Skin of body (tissue), 2 donors: ENCODE measurements around the gene TCEANC. TPM values are rescaled to one million over a fixed set of nuclear protein-coding genes. Genes with fewer than 3 reads are reported as not detected.
"Not testable (repeated sequence)": the region's sequence is repeated elsewhere in the genome, so short reads cannot be mapped to it uniquely, and the experiment has no call there.

ENCODE experiments used
- DNase-seq: peaks from one replicate; lab custom pipeline; 2025; lab: John Stamatoyannopoulos, UW
- total RNA-seq: library from RNA; depleted of rRNA; stranded (reverse); fragments of >200 nt; gene quantifications from one replicate; pipeline ENCODE4 v1.2.3, GENCODE V29; 2014

TCEANC gene
- 5.3 TPM for total RNA-seq

DNA sequence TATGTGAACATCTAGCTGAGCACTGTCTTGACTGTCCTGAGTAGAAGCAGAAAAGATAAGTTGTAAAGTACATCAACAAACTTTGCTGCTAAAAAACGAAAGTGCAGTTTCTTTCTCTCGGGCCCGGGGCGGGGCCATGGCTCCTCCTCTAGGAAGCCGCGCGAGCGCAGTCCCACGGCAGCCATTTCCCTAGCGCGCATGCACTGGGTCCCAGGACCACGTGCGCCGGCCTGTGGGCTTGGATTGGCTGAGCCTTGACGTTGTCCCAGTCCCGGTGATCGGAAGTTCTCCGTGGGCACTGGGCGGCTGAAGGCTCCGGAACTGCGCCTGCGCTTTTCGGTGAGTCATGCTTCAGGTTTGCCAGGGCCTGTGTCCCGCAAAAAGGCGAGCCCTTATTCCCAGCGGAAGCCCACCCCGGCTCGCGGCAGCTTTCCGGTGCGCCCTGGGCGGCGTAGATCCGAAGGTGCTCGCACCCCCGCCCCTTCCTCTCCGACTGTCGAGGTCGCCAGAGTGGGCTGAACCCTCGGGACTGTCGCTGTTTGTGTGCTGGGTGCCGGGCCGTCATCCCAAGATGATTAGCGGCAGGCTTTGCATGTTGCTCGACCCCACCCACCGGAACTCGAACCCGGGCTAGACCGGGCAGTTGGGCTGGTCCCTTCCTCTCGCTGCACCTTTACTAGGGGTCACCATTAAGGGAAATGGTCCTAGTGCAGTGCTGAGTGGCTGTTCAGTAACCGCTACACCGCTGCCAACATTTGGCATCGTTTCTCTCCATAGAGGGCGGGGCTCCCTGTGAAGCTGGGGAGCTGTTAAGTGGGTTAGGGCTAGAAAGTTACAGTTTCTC, at the start of gene TCEANC:
TCEANC (plus strand) TSS at position 292 of the 844 bp plus-strand sequence. CDS start 9,368 bp downstream, outside the sequence.
- DNase-seq, result peak; percentile 97

DNA sequence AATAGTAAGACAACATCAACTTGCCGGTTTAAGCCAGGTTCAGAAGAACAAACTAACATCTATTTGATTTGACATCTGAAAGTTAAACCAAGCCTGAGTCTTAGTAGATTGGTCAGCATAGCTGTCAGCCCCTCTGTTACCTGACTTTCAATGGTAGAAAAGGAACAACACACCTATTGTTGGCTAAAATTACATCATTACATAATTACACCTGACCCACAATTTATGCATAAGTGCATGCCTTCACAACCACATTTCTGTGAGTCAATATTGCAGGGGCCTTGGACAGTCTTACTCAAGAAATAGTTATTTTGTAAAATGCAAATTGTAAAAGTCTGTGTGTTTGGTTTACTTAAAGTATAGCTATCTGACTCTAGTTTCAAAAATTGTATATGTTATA, 47.3 kb upstream of the TCEANC start:
- no peak for DNase-seq

GRCh38 chrX:13607331-13607995, 45.5 kb upstream of the TCEANC start:
- no peak for DNase-seq

DNA sequence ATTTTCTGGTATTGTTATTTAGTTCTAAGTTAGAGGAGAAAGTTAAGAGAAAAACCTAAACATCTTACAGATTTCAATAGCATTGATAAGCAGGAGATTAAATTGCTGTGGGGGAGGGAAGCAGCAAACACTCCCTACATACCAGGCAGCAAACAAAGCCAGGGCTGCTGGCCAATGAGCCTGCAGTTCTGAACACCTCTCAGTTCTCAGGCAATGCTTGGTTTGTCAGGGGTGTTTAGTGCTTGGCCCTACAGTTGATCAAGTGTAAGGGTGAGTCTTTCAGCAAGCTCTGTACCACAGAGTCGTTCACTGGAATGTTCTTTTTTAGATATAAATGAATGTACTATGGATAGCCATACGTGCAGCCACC, 45.0 kb upstream of the TCEANC start:
- DNase-seq, result no peak

DNA sequence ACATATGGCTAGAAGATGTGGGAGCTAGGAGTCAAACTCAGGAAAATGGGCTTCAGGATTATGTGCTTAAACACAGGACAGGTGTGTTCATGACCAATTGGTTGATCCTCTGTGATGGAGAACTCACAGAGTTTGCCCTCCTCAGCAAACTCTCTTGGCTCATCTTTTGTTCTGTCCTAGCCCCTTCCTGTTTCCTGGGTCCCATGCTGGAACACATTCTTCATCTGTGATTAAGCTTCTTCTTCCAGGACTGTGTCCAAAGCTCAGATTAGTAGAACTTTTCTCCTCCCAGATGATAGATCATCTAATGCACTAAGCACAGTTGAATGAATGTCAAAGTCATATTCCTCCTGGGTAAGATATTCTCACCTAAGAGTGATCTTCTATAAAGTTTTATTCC, 38.8 kb upstream of the TCEANC start:
- no peak for DNase-seq

GRCh38 chrX:13620207-13620606, 32.7 kb upstream of the TCEANC start:
- DNase-seq, result no peak

- peak; percentile 3 for DNase-seq
These were observed 30.5 kb upstream of the TCEANC start for GRCh38 chrX:13622401-13622964.

GRCh38 chrX:13627306-13627705, 25.6 kb upstream of the TCEANC start:
- no peak for DNase-seq

DNA sequence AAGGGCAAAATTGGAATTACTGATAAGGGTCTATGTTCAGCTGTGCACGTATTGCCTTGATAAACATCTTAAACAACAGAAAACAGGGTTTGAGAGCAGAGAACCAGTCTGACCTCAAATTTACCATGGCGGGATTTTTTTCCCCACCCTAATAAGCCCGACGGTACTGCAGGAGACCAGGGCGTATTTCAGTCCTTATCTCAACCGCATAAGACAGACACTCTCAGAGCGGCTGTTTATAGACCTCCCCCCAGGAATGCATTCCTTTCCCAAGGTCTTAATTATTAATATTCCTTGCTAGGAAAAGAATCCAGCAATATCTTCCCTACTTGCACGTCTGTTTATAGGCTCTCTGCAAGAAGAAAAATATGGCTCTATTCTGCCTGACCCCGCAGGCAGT, 15.7 kb upstream of the TCEANC start:
- not testable (repeated sequence) for DNase-seq

- no peak for DNase-seq
These were observed 14.9 kb upstream of the TCEANC start for GRCh38 chrX:13638021-13638420.

DNA sequence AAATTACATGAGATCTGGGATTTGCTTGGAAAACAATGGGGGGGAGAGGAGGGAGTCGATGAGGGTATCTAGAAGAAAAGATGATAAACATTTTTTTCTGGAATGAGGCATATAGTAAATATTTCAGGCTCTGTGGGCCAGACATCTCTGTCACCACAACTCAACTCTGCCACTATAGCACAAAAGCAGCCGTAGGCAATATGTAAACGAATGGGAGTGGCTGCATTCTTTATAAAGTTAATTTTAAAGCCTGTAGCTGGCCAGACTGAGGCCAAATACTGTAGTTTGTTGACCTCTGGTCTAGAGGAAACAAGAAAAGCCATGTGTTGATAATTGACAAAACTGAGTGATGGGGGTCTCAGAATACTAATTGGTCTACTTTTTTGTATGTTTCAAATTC, 14.1 kb upstream of the TCEANC start:
- no peak for DNase-seq

DNA sequence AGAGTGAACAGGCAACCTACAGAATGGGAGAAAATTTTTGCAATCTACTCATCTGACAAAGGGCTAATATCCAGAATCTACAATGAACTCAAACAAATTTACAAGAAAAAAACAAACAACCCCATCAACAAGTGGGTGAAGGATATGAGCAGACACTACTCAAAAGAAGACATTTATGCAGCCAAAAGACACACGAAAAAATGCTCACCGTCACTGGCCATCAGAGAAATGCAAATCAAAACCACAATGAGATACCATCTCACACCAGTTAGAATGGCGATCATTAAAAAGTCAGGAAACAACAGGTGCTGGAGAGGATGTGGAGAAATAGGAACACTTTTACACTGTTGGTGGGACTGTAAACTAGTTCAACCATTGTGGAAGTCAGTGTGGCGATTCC, 11.3 kb upstream of the TCEANC start:
- DNase-seq, result not testable (repeated sequence)

DNA sequence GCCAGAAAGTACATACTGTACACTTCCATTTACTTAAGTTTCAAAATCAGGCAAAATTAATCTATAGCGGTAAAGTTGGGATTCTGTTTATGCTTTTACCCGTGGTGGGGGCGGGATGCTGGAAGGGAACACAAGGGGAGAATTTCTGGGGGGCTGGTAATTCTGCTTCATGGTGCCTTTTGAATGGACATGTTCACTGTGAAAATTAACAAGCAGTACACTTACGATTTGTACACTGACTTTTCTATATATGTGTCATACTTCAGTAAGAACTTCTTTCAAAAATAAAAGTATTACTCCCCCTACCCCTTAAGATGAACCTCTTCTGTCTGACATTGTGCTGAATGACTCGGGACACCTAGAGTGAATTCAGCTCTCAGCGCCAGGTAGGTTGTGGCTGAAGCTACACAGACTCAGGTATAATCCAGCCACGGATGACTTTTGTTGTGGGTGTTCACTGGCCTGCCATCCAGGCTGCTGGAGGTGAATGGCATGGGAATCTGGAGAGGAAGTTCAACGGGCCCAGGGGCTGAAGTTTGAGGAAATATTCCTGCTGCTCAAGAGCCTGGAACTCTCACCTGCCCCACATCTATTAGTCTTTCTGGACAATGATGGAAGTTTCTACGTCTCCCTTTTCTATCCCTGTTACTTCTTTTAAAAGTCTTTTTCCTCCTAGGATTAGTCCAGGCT, 7.3 kb upstream of the TCEANC start:
- no peak for DNase-seq

- DNase-seq, result peak; percentile 64
These were observed 6.8 kb upstream of the TCEANC start for GRCh38 chrX:13646154-13646549.

DNA sequence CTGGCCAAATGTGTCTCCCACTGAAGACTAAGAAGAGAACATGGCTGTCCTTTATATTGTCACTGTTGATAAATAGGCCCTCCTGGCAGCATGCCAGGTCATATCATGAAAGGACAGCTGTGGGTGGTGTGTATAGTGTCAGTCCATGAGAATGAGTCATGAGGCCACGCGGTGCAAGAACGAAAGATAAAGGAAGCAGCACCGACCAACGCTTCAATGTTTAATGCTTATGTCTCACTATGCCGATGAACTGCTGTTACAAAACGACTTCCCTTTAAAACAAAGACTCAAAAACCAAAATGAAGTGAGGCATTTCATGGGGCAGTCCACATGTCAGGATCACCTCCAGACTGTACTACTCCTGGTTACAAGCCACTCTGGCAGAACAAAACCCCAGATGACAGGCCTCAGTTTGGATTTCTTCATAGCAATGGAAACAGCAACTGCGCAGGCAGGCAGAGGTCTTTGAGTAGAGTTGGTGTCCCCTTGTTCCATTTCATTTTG, 5.2 kb upstream of the TCEANC start:
- peak; percentile 44 for DNase-seq

- DNase-seq, result not testable (repeated sequence)
These were observed 4.6 kb upstream of the TCEANC start for GRCh38 chrX:13648336-13648735.

- peak; percentile 64 for DNase-seq
These were observed 3.1 kb upstream of the TCEANC start for GRCh38 chrX:13649838-13650237.

DNA sequence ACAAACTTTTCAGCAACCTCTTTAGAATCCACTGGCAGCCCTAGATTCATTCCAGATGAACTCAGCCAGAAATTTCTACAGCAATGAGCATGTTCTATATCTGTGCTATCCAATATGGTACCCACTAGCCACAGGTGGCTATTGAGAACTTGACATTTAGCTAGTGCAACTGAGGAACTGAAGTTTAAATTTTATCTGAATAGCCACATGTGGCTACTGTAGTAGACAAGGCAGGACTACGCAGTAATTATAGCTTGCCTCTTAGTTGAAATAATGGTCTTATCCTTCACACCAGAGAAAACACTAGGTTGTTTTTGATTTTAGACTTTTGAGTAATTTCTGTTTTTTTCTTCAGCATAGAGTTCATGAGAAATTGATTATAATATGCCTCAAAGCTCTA, 2.6 kb upstream of the TCEANC start:
- DNase-seq, result no peak

DNA sequence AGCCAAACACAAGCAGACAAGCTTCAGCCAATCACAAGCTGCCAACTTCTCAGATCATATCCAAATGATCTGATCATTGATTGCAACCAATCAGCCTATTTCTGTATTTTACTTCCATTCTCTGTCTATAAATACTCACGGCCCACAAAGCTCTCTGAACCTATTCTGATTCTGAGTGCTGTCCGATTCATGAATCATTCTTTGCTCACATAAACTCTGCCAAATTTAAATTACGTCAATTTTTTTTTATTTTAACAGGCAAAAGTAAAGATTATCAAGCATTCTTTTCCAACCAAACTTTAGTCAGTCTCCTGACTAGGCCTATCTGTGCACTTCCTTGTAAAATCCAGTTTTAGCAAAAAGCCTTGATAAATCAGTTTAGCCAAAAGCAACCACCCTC, 1.8 kb upstream of the TCEANC start:
- DNase-seq, result no peak

GRCh38 chrX:13652287-13652793, 601 bp upstream of the TCEANC start:
- DNase-seq, result no peak

GRCh38 chrX:13654116-13654515, 1.2 kb downstream of the TCEANC start:
- DNase-seq, result no peak

GRCh38 chrX:13655674-13656073, 2.7 kb downstream of the TCEANC start:
- DNase-seq, result no peak
